NT2/D1 (cell line): Measurements from ENCODE around the gene PA2G4.
"Not testable (repeated sequence)": the region's sequence is repeated elsewhere in the genome, so short reads cannot be mapped to it uniquely, and the experiment has no call there.

Experiments used
- DNase-seq: peaks from one replicate; pipeline ENCODE4 v3.0.0-alpha.2; 2011; ENCODE audit warnings: low read depth, low spot score
- H3K27me3 ChIP-seq: 2 replicates; pipeline ENCODE4 v1.6.0; 2011; ENCODE audit warnings: mild to moderate bottlenecking; ENCODE audit not compliant: insufficient read length, insufficient read depth
- H3K36me3 ChIP-seq: 2 replicates; pipeline ENCODE4 v1.6.1; 2011; ENCODE audit warnings: mild to moderate bottlenecking, low read length, mixed read lengths; ENCODE audit not compliant: insufficient read depth, insufficient read length
- H3K4me1 ChIP-seq: 2 replicates; pipeline ENCODE4 v1.5.1; 2011; ENCODE audit not compliant: insufficient read depth, insufficient read length
- H3K4me3 ChIP-seq: 2 replicates; pipeline ENCODE4 v1.5.1; 2011; ENCODE audit warnings: low read depth; ENCODE audit not compliant: insufficient read length
- H3K9ac ChIP-seq: 2 replicates; pipeline ENCODE4 v1.6.0; 2011; ENCODE audit warnings: low read depth; ENCODE audit not compliant: insufficient read length
- H3K9me3 ChIP-seq: 2 replicates; pipeline ENCODE4 v1.5.1; 2011; ENCODE audit warnings: mild to moderate bottlenecking, low read length; ENCODE audit not compliant: insufficient read depth
- SUZ12 ChIP-seq: IDR thresholded peaks from 2 replicates; pipeline ENCODE4 v1.6.1; 2011; ENCODE audit not compliant: insufficient read length, insufficient read depth; ENCODE audit errors: extremely low read depth
- YY1 ChIP-seq: IDR thresholded peaks from 2 replicates; pipeline ENCODE4 v1.6.1; 2011; ENCODE audit not compliant: insufficient read length, insufficient read depth
- ZNF274 ChIP-seq: IDR thresholded peaks from 2 replicates; pipeline ENCODE4 v1.6.1; 2011; ENCODE audit warnings: mild to moderate bottlenecking, low read depth, low read length

PA2G4 gene

DNA sequence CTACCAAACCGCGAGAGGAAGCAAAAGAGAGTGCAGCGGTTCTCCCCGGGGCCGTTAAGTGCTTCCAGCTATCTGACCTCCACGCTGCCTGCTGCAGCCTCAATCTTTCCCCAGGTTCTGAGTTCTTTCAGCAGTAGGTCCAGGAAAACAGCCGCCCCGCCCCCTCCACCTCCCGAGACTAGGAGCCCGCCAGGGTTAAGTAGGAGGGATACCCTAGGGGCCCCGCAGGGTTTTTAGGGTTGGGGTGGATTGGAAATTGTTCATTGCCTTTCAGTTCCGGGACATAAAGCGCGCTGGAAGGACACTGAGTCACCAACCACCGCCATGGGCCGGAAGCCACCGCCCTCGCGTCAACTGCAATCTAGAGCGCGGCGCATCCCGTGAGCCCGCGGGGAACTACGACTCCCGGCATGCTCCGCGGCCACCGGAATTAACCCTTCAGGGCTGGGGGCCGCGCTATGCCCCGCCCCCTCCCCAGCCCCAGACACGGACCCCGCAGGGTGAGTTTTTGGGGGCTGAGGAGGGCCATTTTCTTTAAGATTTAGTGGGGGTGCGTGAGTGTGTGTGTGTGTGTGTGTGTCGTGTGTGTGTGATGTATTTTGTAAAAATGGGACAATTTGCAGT lies 47.9 kb downstream of the PA2G4 start, which contains the start of gene MYL6B:
Gene MYL6B, plus strand, starts transcription at position 456 of the 624 bp plus-strand sequence. CDS start 1,332 bp downstream, outside the sequence.
- Histone ChIP-seq H3K9me3 (no peaks in the 10 kb centered on the region), H3K27me3 (no peaks in the 10 kb centered on the region), H3K4me1 (peaks cover 5% of the 10 kb centered on the region), H3K4me3 (peak within 1 kb of the TSS; percentile 56), H3K36me3 (peaks cover 22% of the 10 kb centered on the region), H3K9ac (peak within 1 kb of the TSS; percentile 85)
- DNase-seq, result peak; percentile 89
- TF ChIP-seq YY1 (peak; percentile 44), SUZ12 (no peak), ZNF274 (no peak)

GRCh38 chr12:56152756-56153677 lies 48.7 kb downstream of the PA2G4 start:
- Histone ChIP-seq H3K9ac (peak overlapping the region; percentile 85), H3K4me3 (peak overlapping the region; percentile 56), H3K9me3 (no peaks in the 10 kb centered on the region), H3K27me3 (no peaks in the 10 kb centered on the region), H3K4me1 (peaks cover 5% of the 10 kb centered on the region), H3K36me3 (peaks cover 22% of the 10 kb centered on the region)
- TF ChIP-seq YY1 (no peak), ZNF274 (no peak), SUZ12 (no peak)
- no peak for DNase-seq

DNA sequence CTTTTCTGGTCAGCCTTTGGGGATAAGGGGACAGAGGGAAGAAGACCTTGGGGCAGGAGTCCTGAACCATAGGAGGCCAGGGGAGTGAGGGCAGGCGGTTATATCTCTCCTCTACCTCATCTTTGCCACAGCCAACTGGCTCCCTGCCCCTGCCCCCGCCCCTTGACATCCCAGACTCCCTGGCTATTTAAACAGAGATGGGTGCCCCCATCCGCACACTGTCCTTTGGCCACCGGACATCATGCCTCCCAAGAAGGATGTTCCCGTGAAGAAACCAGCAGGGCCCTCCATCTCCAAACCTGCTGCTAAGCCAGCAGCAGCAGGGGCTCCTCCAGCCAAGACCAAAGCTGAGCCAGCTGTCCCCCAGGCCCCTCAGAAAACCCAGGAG lies 49.3 kb downstream of the PA2G4 start:
- Histone ChIP-seq H3K4me1 (peaks cover 5% of the 10 kb centered on the region), H3K9ac (peak overlapping the region; percentile 85), H3K36me3 (peaks cover 25% of the 10 kb centered on the region), H3K9me3 (no peaks in the 10 kb centered on the region), H3K27me3 (no peaks in the 10 kb centered on the region), H3K4me3 (no peak overlapping the region)
- DNase-seq, result no peak
- TF ChIP-seq SUZ12, result no peak
- no peak for TF ChIP-seq YY1
- no peak for TF ChIP-seq ZNF274

DNA sequence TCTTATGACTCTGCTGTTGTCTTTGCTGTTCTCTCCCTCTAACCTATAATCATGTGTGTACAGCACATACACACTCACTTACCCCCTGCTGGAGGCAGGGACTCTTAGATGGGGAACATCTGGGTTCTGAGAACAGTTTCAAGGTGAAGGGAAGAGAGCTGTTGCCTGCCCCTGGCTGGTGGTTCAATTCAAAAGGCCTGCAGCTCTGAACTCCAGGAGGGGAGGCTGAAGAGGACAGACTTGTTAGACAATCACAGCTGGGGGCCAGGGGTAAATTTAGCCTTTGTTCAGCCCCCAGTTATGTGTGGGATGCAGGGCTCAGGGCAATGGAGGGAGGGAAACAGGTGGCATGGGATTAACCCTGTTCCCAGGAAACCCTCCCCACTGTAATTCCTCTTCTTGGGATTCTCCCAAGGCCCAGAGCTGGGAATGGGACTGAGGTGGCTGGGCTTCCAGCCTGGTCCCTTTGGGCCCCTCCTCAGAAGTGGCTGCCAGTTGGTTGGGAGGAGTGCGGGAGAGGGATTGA lies 50.0 kb downstream of the PA2G4 start:
- DNase-seq, result no peak
- H3K9me3 ChIP-seq, result no peaks in the 10 kb centered on the region
- TF ChIP-seq SUZ12, result no peak
- peaks cover 5% of the 10 kb centered on the region for H3K4me1 ChIP-seq
- H3K9ac ChIP-seq, result no peak overlapping the region
- no peaks in the 10 kb centered on the region for H3K27me3 ChIP-seq
- H3K36me3 ChIP-seq, result peaks cover 31% of the 10 kb centered on the region
- no peak overlapping the region for H3K4me3 ChIP-seq

GRCh38 chr12:56154818-56155217 lies 50.5 kb downstream of the PA2G4 start:
- Histone ChIP-seq H3K9me3 (no peaks in the 10 kb centered on the region), H3K4me3 (no peak overlapping the region), H3K36me3 (peaks cover 37% of the 10 kb centered on the region), H3K27me3 (no peaks in the 10 kb centered on the region), H3K9ac (no peak overlapping the region), H3K4me1 (peaks cover 5% of the 10 kb centered on the region)
- DNase-seq, result no peak
- no peak for TF ChIP-seq YY1
- TF ChIP-seq SUZ12, result no peak

- Histone ChIP-seq H3K4me3 (no peak overlapping the region), H3K36me3 (peaks cover 42% of the 10 kb centered on the region), H3K4me1 (peaks cover 5% of the 10 kb centered on the region), H3K9me3 (no peaks in the 10 kb centered on the region), H3K27me3 (no peaks in the 10 kb centered on the region), H3K9ac (no peak overlapping the region)
- no peak for DNase-seq
- TF ChIP-seq YY1 (no peak), SUZ12 (no peak), ZNF274 (no peak)
These were observed 51.0 kb downstream of the PA2G4 start for GRCh38 chr12:56155256-56155845.

DNA sequence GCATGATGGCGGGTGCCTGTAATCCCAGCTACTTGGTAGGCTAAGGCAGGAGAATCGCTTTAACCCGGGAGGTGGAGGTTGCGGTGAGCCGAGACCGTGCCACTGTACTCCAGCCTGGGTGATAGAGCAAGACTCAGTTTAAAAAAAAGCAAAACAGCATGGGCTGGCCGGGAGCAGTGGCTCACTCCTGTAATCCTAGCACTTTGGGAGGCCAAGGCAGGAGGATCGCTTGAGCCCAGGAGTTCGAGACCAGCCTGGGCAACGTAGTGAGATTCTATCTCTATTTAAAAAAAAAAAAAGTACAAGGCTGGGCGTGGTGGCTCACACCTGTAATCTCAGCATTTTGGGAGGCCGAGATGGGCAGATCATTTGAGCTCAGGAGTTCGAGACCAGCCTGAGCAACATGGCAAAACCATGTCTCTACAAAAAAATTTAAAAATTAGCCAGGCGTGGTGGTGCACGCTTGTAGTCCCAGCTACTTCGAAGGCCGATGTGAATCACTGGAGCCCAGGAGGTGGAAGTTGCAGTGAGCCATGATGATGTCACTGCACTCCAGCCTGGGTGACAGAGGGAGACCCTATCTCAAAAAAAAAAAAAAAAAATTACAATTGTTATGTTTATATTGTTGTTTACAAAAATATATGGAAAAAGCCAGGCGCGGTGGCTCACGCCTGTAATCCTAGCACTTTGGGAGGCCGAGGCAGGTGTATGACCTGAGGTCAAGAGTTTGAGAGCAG lies 52.3 kb downstream of the PA2G4 start:
- peak overlapping the region; percentile 39 for H3K4me3 ChIP-seq
- H3K9me3 ChIP-seq, H3K27me3 ChIP-seq, DNase-seq, H3K4me1 ChIP-seq, H3K9ac ChIP-seq: not testable (repeated sequence)
- peaks cover 55% of the 10 kb centered on the region for H3K36me3 ChIP-seq
